GM19452 (cell line): Measurements from ENCODE around the gene PET117.
"Not testable (repeated sequence)": the region's sequence is repeated elsewhere in the genome, so short reads cannot be mapped to it uniquely, and the experiment has no call there.

Experiments
- ATAC-seq: cut with Tn5 transposase; IDR thresholded peaks from one replicate; pipeline ENCODE4 v1.9.1; 2021; ENCODE audit not compliant: unreplicated experiment

PET117 gene

DNA sequence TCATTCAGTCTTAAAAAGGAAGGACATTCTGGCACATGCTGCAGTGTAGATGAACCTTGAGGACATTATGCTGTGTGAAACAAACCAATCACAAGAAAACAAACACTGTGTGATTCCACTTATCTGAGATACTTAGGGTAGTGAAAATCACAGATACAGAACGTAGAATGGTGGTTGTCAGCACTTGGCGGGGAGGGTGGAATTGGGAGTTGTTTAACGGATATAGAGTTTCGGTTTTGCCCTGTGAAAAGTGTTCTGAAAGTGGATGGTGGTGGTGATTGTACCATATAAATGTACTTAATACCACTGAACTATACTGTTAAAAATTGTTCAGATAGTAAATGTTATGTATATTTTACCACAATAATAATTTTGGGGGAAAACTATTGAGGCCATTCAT lies 18.4 kb downstream of the PET117 start:
- ATAC-seq = no peak

DNA sequence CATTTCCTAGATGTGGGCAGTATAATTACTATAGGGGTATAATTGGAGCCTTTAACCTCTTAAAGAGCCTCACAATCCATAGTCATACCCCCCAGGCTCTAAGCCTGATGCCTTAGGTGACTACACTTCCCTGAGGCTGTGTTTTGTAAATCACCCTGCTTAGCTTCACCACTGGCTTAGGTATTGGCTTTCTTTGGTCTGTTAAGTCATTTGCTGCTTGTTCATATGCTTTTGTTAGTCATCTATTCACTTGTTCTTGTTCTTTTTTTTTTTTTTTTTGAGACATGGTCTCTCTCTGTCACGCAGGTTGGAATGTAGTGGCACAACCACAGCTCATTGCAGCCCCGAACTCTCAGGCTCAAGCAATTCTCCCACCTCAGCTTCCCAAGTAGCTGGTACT lies 26.7 kb downstream of the PET117 start:
- ATAC-seq = no peak

DNA sequence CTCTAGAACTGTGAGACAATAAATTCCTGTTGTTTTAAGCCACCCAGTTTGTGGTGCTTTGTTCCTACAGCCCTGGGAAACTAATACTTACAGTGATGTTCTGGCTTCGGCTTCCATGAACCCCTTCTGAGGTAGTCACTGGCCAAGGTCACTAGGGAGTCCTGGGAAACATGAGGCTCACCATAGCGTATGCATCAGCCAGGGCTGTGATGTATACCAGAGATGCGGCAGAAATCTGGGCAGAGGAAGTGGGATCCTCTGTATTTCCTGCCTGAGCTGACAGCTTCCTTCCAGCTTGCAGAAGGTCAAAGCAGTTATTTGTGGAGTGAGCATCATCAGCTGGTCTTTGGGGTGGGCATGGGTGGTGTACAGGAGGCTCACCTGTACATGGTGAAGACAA lies 27.9 kb downstream of the PET117 start:
- ATAC-seq = no peak

DNA sequence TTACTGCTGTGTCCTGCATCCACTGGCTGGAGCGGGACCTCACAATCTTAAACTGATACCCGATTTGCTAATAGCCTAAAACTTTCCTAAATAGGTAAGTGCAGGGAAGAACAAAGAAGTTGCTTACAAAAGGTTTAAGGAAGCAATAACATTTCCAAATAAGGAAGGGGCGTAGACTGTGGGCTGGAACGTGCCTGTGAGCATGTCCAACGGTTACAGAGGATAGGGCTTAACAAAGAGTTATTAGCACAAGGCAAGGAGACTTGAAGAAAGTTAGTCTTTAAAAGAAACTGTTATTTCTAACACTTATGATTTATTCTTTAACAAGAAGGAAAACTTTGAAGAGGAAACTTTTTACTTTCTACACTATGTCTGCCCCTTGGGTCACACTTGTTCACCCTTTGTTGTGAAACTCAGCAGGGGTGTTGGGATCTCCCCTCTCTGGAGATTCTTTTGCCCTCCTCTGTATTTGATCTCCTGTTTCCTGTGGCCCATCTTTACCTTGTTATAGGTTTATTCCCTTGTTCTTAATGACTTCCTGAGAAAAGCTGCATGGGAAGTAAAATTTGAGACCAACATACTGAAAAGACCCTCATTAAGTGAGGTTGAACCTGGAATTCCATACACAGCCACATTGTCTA lies 28.7 kb downstream of the PET117 start:
- ATAC-seq = no peak

DNA sequence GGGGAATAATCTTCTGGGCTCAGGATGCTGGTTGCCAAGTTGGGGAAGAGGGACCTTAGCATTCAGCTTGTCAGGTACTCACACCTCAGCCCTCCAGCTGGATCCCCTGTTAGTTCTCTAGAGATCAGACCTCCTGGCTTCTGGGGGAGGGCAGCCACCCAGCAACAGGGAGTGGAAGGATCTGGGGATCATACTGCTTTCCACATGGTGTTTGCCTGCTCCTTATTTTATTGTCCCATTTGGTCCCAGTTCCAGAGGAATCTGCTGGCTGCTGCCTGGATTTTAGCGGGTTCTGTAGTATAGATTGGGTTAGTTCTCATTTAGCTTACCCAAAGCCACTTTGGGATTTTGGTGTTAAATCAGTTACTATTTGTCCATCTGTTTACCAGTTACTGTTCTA lies 29.3 kb downstream of the PET117 start:
- ATAC-seq = no peak

DNA sequence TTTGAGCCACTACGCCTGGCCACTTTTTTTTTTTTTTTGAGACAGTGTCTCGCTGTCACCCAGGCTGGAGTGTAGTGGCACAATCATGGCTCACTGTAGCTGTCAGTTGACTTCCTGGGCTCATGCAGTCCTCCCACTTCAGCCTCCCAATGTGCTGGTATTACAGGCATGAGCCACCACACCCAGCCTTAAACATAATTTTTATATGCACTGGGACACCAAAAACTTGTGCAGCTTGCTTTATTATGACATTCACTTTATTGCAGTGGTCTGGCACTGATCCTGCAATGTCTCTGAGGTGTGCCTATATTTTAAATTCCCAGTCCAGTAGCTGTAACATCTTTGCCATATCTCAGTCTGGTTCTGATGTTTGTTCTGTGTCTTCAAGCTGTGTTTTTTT lies 34.7 kb downstream of the PET117 start:
- ATAC-seq = no peak

DNA sequence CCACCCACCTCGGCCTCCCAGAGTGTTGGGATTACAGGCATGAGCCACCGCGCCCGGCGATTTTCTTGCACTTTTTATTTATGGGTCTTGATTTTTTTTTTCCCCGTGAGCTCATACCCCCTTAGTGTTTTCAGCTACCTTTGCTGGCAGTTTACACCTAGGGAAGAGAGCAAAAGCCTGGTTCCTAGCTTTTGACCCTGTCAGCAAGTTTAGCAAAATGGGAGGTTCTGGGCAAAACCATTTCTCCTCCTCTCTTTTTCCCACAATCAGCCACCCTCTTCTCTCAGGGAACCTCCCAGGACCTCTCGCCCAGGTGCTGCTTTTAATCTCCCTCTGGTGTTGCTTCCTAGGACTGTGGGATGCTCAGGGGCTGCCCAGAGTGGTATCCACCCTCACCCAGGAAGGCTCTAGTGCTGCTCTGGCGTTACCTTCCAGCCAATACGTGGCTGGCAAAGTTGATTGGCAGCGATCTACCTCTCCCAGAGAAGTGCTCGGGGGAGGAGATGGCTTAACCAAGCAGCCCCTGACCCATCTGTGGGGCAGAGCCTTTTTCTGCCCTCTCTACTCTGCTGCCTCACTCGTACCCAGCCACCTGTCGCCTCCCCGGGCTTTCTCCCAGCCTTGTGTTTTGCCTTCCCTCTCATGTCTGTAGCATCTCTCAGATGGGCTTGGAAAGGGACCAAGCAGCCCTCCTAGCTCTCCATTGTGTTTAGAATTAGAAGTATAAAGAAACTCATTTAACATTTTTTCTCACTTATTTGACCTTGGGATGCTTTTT lies 37.4 kb downstream of the PET117 start:
- ATAC-seq = no peak

DNA sequence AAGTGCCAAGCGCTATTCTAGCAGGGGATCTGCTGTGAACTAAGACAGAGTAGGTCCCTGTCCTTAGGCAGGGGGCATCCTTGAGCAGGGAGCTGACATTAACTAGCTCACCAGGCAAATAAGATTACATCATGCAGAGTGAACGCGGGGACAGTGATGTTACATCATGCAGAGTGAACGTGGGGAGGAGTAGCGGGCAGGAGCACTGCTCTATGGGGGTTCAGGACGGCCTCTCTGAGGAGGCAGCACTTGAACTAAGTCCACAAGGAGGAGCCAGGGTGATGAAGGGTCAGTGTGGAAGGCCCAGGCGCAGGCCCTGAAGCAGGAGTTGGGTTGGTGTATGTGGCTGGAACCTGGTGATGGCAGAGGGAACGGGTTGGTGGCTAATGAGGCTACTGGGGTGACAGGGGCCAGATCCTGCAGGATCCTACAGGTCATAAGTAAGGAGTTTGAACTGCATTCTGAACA lies 38.7 kb downstream of the PET117 start:
- no peak for ATAC-seq

DNA sequence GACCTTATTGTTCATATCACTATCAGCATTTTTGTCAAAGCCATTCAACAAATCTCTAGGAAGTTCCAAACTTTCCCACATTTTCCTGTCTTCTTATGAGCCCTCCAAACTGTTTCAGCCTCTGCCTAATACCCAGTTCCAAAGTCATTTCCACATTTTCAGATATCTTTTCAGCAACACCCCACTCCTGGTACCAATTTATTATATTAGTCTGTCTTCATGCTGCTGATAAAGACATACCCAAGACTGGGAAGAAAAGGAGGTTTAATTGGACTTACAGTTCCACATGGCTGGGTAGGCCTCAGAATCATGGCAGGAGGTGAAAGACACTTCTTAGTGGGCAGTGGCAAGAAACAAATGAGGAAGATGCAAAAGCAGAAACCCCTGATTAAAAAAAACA lies 42.7 kb downstream of the PET117 start:
- not testable (repeated sequence) for ATAC-seq

DNA sequence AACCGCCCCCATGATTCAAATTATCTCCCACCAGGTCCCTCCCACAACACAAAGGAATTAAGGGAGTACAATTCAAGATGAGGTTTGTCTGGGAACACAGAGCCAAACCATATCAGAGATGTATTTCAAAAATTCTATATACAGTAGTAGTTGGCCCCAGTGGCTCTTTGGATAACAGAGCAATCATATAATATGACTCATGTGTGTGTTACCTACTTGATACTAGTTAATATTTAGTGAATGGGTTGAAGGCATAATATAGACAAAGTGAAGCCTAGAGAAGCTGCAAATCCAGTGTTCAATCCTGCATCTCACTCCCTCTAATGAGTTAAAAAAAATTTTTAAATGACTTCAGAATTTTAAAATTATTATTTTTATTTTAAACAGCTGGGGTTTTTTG lies 43.2 kb downstream of the PET117 start:
- no peak for ATAC-seq

DNA sequence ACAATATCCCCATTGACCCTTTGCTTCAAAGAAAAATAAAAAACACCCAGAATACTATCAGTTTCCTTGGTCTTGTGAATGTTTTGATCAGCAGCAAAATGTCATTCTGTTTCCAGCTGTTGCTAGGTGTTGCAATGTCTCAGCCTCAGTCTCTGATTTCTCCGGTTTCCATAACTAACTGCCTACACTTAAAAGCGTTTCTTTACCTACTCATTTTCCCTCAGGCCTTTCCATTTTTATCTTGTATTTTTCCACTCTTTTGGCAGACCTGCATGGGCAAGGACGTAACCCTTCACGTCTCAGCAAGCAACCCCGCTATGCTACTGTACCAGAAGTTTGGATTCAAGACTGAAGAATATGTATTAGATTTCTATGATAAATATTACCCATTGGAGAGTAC lies 49.4 kb downstream of the PET117 start:
- ATAC-seq = no peak

DNA sequence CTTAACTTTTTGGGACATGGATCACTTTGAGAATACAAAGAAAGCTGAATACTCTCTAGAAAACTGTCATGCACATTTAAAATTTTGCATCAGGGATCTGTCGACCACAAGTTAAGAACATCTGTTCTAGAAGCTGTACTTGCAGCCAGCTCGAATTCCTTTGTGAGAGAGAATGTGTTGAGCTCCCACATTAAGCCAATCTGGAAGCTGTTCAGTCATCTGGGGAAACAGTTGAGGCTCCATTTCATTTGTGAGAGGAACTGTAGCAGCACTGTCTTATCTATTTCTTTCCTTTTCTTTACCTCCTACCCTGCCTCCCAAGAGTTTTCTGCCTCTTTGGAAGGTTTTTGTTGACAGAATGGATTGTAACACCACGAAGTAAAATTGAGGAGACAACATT lies 50.8 kb downstream of the PET117 start:
- ATAC-seq = no peak

DNA sequence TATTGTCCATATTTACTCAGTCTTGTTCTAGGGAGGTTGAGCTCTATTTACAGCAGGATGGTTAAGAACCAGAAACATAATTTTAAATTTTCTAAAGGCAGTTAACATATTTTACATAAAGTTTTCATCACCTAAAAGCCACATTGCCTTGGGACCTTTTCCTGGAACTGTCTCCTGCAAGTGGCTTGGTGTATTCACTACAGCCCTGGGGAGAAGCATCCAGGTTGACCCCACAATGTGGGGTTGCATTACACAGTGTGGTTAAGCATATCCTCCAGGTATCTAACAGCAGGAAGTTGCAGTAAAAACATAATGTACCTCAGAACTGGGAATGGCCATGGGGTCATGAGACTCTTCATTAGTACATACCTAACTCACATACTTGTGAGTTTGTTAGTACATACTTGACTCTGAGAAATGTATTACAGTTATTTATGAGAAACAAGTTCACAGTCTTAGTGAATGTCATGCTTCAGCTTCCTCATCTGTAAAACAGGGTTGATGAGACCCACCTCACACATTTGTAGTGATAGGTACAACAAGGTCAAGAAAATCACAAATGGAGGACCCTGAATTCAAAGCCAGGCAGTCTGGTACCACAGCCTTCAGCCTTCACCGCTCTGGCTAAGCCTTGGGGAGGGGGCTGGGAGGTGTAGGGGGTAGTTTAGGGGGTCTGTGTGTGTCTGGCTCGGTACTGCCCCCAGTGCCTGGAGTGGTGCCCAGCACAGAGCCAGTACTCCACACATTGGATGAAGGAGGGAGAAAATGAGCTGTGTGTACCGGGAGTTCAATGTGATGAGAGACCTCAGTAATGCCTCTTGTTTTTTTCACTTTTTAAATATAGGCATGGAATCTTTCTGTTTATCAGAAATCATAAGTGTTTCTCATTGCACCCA lies 52.9 kb downstream of the PET117 start:
- no peak for ATAC-seq

DNA sequence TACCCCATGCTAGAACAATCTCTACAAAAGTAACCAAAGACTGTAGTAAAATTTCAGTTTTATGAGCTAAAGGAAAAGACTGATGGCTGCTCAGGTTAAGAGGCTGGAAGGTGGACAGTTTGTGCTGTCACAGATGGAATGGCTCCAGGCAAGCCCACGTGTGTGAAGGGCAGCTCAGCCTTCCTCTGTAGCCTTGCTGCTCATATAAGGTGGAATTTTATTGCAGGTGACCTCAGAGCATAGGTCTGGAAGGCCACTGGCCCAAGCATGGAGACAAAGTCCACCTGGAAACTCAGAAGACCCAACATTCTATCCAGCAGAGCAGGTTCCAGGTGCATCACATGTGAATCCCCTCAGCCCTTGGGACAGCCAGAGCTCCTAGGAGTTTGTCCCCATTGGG lies 53.6 kb downstream of the PET117 start:
- ATAC-seq = no peak
